GM19099 (cell line): ENCODE measurements around the gene NPAS3.

Experiments used
- POLR2A ChIP-seq: IDR thresholded peaks from 3 replicates; pipeline ENCODE4 v1.6.1; 2011; ENCODE audit warnings: low read depth; ENCODE audit not compliant: insufficient read length; ENCODE audit errors: extremely low read depth

Gene NPAS3

GRCh38 chr14:32933629-32934072 is 5.0 kb upstream of the NPAS3 start:
- TF ChIP-seq POLR2A = no peak

DNA sequence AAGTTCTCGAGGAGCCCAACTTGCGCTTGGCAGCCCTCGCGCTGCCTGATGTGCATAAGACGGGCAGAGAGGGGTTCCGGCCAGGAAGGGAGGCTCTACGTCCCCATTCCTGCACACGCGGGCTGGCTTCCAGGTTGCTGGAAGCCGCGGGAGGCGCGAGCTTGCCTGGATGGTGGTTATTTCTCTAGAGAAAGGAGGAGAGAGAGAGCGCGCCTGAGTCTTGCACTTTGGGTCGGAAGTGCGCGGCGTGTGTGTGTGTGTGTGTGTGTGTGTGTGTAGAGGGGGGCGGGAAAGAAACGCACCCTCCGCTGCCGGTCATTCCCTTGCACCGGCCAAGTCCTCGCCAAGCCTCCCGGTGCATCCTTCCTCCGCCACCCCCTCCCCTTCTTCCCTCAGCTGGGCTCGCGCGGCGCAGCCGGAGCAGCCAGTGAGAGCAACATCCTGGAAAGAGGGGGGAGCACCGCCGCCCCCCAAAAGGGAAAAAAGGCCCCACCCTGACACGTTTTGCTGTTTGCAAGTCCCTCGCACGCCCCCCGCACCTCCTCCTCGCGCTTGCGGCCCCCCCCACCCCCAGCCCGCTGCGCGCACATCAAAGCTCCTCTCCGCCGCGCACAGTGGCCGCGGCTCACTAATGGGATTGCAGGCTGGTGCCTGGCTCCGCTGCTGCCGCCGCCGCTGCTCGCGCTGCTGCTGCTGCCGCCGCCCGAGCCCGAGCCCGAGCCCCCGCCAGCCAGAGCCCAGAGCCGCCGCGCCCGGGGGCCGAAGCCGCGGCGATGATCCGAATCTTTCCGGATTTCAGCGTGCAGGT is 4.4 kb upstream of the NPAS3 start:
- no peak for TF ChIP-seq POLR2A

DNA sequence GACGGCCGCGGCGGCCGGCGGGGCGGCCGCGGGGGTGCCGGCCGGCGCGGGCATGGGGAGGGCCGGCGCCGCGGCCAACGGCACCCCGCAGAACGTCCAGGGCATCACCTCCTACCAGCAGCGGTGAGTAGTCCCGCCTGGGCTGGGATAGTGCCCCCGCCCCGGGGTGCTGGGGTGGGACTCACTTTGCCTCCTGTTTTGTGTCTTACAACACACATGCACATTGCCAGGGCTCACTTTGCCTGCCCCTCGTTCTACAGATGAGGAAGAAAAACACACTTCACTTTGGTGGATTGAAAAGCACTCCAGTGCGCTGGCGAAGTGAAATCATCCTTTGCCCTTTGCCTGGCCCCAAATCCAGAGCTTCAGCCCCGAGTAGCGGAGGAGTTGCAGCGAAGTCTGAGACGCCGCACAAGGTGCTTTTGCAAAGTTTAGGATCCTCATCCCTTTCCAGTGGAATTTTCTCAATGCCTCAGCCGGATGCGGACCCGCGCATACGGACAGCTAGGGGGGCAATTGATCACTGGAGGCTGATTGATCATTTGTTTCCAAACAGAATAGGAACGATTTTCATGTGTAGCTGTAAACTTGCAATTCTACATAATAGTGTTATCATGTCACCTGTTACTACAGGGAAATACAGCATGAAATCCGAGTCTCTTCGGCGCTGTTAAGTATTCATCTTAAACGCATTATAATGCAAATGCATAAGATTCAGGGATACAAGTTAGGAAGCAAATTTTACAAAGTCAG is 3.6 kb upstream of the NPAS3 start:
- TF ChIP-seq POLR2A = no peak

- TF ChIP-seq POLR2A = no peak
These were observed 781 bp downstream of the NPAS3 start for GRCh38 chr14:32939254-32940065.

DNA sequence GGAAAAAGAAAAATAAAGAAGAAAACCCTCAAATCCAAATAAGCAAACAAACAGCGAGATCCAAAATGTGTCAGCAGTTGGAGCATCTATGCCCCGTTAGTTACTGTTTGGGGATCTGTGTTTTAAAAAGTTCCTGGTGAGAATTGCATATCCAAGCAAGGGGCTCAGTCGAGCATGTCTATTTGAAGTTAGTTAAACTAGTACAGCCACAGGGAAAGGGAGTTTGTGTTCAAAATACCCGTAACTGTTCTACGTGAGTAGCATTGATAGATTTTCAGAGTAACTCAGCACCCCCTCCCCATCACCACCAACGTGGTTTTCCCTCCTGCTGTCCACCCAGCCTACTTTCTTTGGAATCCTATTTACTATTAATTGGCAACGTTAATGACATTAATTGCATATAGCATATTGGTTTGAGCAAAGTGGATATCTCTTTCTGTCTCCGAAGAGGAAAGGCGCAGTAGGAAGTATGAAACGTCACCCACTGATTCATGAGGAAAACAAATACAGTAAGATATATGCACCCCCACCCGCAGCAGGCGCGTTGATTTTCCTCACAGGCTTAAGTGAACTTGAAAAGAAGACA is 1.5 kb downstream of the NPAS3 start:
- no peak for TF ChIP-seq POLR2A

- no peak for TF ChIP-seq POLR2A
These were observed 2.3 kb downstream of the NPAS3 start for GRCh38 chr14:32940711-32941667.

DNA sequence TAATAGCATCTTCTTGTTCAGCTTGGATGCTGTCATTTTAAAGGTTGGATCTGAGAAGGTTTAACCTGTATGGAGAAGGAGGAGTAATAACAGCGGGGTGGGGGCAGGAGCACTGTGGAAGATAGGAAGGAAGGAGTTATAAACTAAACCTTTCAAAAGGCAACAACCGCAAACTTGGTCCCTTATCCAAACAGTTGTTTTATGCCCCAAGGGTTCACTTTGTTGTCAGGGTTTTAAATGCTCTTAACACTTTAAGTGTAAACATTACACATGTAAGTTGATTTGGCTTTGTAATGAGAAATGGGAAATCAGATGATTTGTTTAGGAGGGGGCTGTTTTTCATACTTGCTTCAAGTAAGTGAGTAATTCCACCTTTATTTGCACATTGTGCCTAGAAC is 3.0 kb downstream of the NPAS3 start:
- TF ChIP-seq POLR2A = no peak

DNA sequence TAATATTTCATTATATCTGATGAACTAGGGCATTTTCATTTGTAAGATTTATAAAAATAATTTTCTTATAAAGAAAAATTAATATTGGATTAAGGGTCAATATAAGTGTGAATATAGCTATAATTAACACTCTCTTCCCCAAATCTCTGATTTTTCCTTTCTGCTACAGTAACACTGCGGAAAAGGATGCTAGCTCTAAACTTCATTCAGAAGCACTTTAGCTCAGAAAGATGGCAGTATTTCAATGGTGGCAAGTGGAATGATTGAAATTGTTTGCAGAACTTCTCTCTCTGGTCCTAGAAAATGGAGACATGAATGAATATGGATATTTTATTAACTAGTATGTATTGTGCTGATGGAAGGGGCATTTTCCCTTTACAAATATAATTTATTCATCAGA is 8.4 kb downstream of the NPAS3 start:
- TF ChIP-seq POLR2A = no peak

- TF ChIP-seq POLR2A = no peak
These were observed 9.1 kb downstream of the NPAS3 start for GRCh38 chr14:32947792-32948191.

DNA sequence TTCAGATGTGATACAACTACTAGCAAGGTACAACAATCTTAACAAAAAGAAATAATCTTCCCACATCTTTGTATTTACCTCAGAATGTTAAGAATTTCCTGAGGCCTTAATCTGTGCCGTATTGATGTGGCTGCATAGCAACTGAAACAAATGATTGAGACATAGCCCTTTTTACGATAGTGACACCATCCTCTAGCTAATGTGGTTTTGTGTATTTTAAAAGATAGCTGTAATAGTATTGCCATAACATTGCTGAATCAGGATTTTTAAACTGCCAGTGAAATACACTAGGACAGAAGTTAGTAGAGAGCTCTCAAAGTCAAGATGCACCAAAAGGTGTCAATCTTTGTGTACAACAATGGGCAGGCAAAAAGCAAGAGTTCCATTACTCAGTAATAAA is 11.9 kb downstream of the NPAS3 start:
- TF ChIP-seq POLR2A = no peak

DNA sequence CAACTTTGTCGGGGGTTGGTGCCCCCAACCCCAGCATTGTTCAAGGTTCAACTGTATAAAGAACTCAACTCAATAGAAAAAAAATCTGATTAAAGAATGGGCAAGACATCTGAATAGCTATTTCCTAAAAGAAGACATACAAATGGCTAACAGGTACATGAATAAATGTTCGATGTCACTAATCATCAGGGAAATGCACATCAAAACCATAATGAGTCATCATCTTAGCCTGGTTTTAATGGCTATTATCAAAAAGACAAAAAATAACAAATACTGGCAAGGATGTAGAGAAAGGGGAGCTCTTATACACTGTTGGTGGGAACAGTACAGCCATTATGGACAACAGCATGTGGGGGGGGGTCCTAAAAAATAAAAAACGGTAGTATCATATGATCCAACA is 28.7 kb downstream of the NPAS3 start:
- no peak for TF ChIP-seq POLR2A

DNA sequence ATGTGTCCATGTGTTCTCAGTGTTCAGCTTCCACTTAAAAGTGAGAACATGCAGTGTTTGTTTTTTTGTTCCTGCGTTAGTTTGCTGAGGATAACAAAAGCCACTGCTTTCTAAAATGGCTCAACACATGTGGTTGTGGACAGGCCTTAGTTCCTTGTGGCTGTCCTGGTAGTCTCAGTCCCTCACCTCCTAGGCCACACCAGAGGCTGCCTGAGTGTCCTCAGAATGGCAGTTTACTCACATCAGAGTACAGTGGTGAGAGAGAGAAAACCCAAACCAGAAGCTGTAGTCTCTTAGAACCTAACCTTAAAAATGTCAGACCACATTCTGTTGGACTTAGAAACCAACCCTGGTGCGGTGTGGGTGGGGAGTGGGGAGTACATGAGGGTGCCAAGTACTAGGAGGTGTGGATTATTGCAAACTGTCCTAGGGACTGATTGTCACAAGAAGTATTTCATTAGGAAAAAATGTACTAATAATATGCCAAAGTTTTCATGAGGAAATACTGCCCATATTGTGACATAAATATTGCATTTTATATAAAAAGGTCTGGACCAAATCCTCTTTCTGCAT is 30.4 kb downstream of the NPAS3 start:
- no peak for TF ChIP-seq POLR2A

GRCh38 chr14:32977913-32978312 is 39.2 kb downstream of the NPAS3 start:
- no peak for TF ChIP-seq POLR2A
